GM12872 (cell line): ENCODE measurements around the gene CDC37L1.

Experiments used
- CTCF ChIP-seq: IDR thresholded peaks from 3 replicates; pipeline ENCODE4 v1.5.1; 2011; ENCODE audit warnings: low read depth, mild to moderate bottlenecking, low read length, moderate library complexity; ENCODE audit not compliant: insufficient read depth

The CDC37L1 gene

GRCh38 chr9:4717815-4718214 is 38.4 kb downstream of the CDC37L1 start:
- TF ChIP-seq CTCF: no peak

GRCh38 chr9:4718911-4719310 is 39.5 kb downstream of the CDC37L1 start:
- TF ChIP-seq CTCF: no peak

DNA sequence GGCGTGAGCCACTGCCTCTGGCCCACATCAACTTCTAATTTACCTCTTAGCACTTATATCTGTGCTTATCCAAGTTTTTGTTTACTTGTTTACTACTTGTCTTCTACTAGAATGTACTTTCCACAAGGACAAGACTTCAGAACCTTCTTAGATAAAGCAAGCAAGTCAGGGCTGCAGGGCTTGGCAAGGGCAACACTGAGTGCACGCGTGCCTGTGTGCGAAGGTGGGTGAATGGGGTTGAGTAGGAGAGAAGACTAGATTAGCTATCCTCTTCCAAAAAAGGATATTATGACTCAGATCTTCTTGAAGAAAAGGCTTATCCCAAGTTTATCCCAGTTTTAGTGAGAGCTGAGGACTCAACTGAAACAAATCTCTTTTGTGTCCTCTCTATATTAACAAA is 42.4 kb downstream of the CDC37L1 start:
- TF ChIP-seq CTCF: no peak

- no peak for TF ChIP-seq CTCF
Observed at GRCh38 chr9:4725706-4726442, 46.5 kb downstream of the CDC37L1 start.

DNA sequence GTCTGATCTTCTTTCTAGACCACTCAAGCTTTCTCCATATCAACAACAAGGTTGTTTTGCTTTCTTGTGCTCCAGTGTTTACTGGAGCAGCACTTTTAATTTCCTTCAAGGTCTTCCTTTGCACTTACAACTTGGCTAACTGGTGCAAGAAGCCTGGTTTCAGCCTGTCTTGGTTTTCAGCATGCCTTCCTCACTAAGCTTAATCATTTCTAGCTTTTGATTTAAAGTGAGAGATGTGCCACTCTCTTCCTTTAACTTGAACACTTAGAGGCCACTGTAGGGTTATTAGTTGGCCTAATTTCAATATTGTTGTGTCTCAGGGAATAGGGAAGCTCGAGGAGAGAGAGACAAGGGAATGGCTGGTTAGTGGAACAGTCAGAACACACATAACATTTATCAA is 48.2 kb downstream of the CDC37L1 start:
- TF ChIP-seq CTCF: no peak

- TF ChIP-seq CTCF: no peak
Observed at GRCh38 chr9:4732890-4733289, 53.5 kb downstream of the CDC37L1 start.

DNA sequence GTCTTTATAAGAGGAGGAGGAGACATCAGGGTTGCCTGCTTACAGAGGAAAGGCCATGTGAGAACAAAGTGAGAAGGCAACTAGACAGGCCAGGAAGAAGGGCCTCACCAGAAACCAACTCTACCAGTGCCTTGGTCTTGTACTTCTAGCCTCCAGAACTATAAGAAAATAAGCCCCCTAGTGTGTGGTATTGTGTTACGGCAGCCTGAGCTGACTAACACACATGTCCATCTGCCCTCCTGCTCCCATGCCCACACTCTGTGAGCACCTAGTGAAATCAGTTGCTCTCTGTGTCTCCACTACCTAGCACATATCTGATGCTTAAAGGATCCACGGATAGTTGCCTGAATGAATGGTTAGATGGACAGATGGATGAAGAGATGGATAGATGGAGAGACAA is 54.8 kb downstream of the CDC37L1 start:
- no peak for TF ChIP-seq CTCF
